HEK293T (cell line): Measurements from ENCODE around the gene SLC25A28.
"Not testable (repeated sequence)": the region's sequence is repeated elsewhere in the genome, so short reads cannot be mapped to it uniquely, and the experiment has no call there.

Experiments
- CTCF ChIA-PET: fragments of 350-600 bp; formaldehyde crosslinking; extraction: SDS; loops from one replicate; lab custom pipeline; 2021; ENCODE audit warnings: antibody characterized with exemption, inconsistent platforms; lab: Yijun Ruan, JAX
- POLR2A ChIA-PET: fragments of 350-600 bp; formaldehyde crosslinking; extraction: SDS; loops from one replicate; lab custom pipeline; 2020; ENCODE audit warnings: antibody characterized with exemption, inconsistent platforms; lab: Yijun Ruan, JAX
- DNase-seq: peaks from one replicate; pipeline ENCODE4 v3.0.0; 2012; ENCODE audit warnings: mixed read lengths; ENCODE audit errors: extremely low spot score
- ARNT ChIP-seq: fragments of 450-650 bp; IDR thresholded peaks from 2 replicates; pipeline ENCODE4 v1.6.1; 2017; ENCODE audit warnings: mild to moderate bottlenecking
- BHLHE40 ChIP-seq: fragments of 450-650 bp; IDR thresholded peaks from 2 replicates; pipeline ENCODE4 v1.6.1; 2016; ENCODE audit warnings: mild to moderate bottlenecking, moderate library complexity, borderline replicate concordance
- CTBP1 ChIP-seq: fragments of 450-650 bp; IDR thresholded peaks from 2 replicates; pipeline ENCODE4 v1.6.1; 2016; ENCODE audit warnings: borderline replicate concordance
- ELF4 ChIP-seq: fragments of 450-650 bp; IDR thresholded peaks from 2 replicates; pipeline ENCODE4 v1.6.1; 2017; ENCODE audit warnings: antibody characterized with exemption
- FOXA1 ChIP-seq: fragments of 450-650 bp; IDR thresholded peaks from 2 replicates; pipeline ENCODE4 v1.6.1; 2016; ENCODE audit warnings: mild to moderate bottlenecking
- FOXK2 ChIP-seq: fragments of 450-650 bp; IDR thresholded peaks from 2 replicates; pipeline ENCODE4 v1.6.1; 2016; ENCODE audit warnings: mild to moderate bottlenecking
- FOXM1 ChIP-seq: fragments of 450-650 bp; IDR thresholded peaks from 2 replicates; pipeline ENCODE4 v1.6.1; 2017; ENCODE audit warnings: mild to moderate bottlenecking, borderline replicate concordance
- HDGF ChIP-seq: fragments of 450-650 bp; IDR thresholded peaks from 2 replicates; pipeline ENCODE4 v1.6.1; 2017; ENCODE audit warnings: antibody characterized with exemption, borderline replicate concordance
- L3MBTL2 ChIP-seq: fragments of 450-650 bp; conservative IDR thresholded peaks from 2 replicates; pipeline ENCODE4 v1.6.1; 2016; ENCODE audit warnings: mild to moderate bottlenecking
- LEF1 ChIP-seq: fragments of 450-650 bp; IDR thresholded peaks from 2 replicates; pipeline ENCODE4 v1.6.1; 2017; ENCODE audit warnings: mild to moderate bottlenecking, borderline replicate concordance
- NFRKB ChIP-seq: fragments of 450-650 bp; IDR thresholded peaks from 2 replicates; pipeline ENCODE4 v1.6.1; 2016; ENCODE audit warnings: mild to moderate bottlenecking, moderate library complexity
- PKNOX1 ChIP-seq: fragments of 450-650 bp; IDR thresholded peaks from 2 replicates; pipeline ENCODE4 v1.6.1; 2016
- SP1 ChIP-seq: fragments of 450-650 bp; IDR thresholded peaks from 2 replicates; pipeline ENCODE4 v1.6.1; 2017
- SUZ12 ChIP-seq: fragments of 450-650 bp; IDR thresholded peaks from 2 replicates; pipeline ENCODE4 v1.6.1; 2016; ENCODE audit warnings: mild to moderate bottlenecking
- TARDBP ChIP-seq: fragments of 450-650 bp; IDR thresholded peaks from 2 replicates; pipeline ENCODE4 v1.6.1; 2016
- ZNF384 ChIP-seq: fragments of 450-650 bp; IDR thresholded peaks from 2 replicates; pipeline ENCODE4 v1.6.1; 2016

The SLC25A28 gene

GRCh38 chr10:99605351-99605750, 14.9 kb downstream of the SLC25A28 start:
- CTCF ChIA-PET, result interaction anchor here (0.8 to 1.7 kb wide), 2 partner anchors 10 to 121 kb away, joined by 3 to 6 read pairs; no protein-coding TSS in a partner anchor
- POLR2A ChIA-PET, result interaction anchor here (3.0 kb wide), 1 partner anchor 15 kb away, joined by 14 read pairs; the partner anchor contains the start of gene SLC25A28
- DNase-seq, result no peak
- TF ChIP-seq FOXK2, result no peak
- TF ChIP-seq NFRKB, result no peak
- TF ChIP-seq TARDBP, result no peak
- TF ChIP-seq BHLHE40, result no peak
- TF ChIP-seq ZNF384, result no peak
- no peak for TF ChIP-seq FOXA1
- no peak for TF ChIP-seq SUZ12
- no peak for TF ChIP-seq L3MBTL2
- no peak for TF ChIP-seq ARNT
- TF ChIP-seq LEF1, result no peak
- no peak for TF ChIP-seq ELF4
- no peak for TF ChIP-seq FOXM1
- no peak for TF ChIP-seq PKNOX1
- no peak for TF ChIP-seq CTBP1
- TF ChIP-seq HDGF, result no peak
- TF ChIP-seq SP1, result no peak

GRCh38 chr10:99604862-99605261, 15.4 kb downstream of the SLC25A28 start:
- TF ChIP-seq FOXK2 (no peak), BHLHE40 (no peak), LEF1 (no peak)
- DNase-seq, result no peak
- ChIA-PET CTCF (interaction anchor here (0.8 kb wide), 1 partner anchor 10 kb away, joined by 3 read pairs; no protein-coding TSS in a partner anchor), POLR2A (no interaction called here)

DNA sequence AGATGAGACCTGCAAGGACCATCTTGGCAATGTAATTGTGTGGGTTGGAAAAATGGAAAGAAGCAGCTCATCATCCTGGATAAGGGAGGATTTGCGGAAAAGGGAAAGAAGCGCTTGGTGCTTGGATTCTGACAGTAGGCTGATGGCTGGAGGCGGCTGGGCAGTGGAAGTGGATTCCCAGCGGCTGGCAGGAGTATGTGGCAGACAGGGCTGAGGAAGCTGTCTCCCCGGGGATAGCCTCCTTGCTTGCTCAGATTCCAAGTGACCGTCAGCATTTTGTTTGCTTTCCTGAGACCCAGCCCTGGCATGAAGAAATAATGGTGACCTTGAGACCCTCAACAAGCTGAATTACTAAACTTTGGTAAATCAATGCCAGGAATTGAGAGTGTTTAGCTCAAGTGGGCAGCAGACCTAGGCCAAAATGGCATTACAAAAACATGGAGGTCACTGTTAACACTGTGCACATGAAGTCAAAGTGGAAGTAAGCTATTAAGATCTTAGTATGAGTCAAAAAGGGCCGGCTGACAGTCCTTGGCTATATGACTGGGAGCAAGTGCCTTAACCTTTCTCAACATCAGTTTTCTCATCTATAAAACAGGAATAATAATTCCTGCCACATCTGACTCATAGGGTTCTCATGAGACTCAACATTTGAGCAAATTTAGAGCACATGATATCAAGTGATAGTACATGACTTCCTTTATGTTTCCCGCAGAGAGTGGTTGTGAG, 21.3 kb downstream of the SLC25A28 start:
- no peak for DNase-seq
- no peak for TF ChIP-seq L3MBTL2
- TF ChIP-seq PKNOX1, result no peak
- TF ChIP-seq SP1, result no peak
- TF ChIP-seq LEF1, result no peak
- no peak for TF ChIP-seq BHLHE40
- no peak for TF ChIP-seq NFRKB
- TF ChIP-seq FOXM1, result no peak
- TF ChIP-seq SUZ12, result no peak
- TF ChIP-seq ELF4, result no peak
- no peak for TF ChIP-seq TARDBP
- POLR2A ChIA-PET, result interaction anchor here (2.8 kb wide), 1 partner anchor 22 kb away, joined by 15 read pairs; the partner anchor contains the start of gene SLC25A28
- CTCF ChIA-PET, result no interaction called here

DNA sequence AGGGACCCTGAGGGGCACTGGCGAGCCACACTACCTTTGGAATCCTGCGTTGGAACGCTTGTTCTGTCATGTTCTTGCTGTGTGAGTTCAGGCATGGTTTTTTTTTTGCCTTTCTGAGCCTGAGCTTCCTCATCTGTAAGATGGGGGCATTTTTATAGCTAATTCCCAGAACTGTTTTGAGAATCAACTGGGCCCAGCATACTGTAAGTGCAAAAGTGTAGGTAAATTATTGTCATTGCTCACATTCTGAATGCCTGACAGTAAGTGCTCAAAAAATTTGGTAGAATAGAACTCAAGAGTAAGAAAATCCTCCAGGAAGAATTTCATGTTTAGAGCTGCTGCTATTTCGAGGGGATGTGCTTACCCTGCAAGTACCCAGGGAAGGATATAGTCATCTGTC, 22.2 kb downstream of the SLC25A28 start:
- no peak for TF ChIP-seq NFRKB
- TF ChIP-seq HDGF, result no peak
- no peak for TF ChIP-seq LEF1
- TF ChIP-seq L3MBTL2, result no peak
- TF ChIP-seq CTBP1, result no peak
- no peak for TF ChIP-seq ARNT
- TF ChIP-seq ZNF384, result no peak
- TF ChIP-seq FOXA1, result no peak
- TF ChIP-seq TARDBP, result no peak
- no peak for TF ChIP-seq FOXM1
- TF ChIP-seq SUZ12, result no peak
- CTCF ChIA-PET, result no interaction called here
- no peak for DNase-seq
- POLR2A ChIA-PET, result interaction anchor here (2.8 kb wide), 1 partner anchor 23 kb away, joined by 15 read pairs; the partner anchor contains the start of gene SLC25A28

DNA sequence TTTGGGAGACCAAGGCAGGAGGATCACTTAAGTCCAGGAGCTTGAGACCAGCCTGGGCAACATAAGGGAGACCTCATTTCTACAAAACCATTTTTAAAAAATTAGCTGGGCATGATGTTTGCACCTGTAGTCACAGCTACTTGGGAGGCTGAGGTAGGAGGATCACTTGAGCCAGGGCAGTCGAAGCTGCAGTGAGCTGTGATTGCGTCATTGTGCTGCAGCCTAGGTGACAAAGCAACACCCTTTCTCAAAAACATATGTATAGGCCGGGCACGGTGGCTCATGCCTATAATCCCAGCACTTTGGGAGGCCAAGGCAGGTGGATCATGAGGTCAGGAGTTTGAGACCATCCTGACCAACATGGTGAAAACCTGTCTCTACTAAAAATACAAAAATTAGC, 23.5 kb downstream of the SLC25A28 start:
- CTCF ChIA-PET, result interaction anchor here (1.7 kb wide), 1 partner anchor 36 kb away, joined by 9 read pairs; no protein-coding TSS in a partner anchor
- DNase-seq, result not testable (repeated sequence)
- POLR2A ChIA-PET, result interaction anchor here (2.8 kb wide), 1 partner anchor 25 kb away, joined by 15 read pairs; the partner anchor contains the start of gene SLC25A28

DNA sequence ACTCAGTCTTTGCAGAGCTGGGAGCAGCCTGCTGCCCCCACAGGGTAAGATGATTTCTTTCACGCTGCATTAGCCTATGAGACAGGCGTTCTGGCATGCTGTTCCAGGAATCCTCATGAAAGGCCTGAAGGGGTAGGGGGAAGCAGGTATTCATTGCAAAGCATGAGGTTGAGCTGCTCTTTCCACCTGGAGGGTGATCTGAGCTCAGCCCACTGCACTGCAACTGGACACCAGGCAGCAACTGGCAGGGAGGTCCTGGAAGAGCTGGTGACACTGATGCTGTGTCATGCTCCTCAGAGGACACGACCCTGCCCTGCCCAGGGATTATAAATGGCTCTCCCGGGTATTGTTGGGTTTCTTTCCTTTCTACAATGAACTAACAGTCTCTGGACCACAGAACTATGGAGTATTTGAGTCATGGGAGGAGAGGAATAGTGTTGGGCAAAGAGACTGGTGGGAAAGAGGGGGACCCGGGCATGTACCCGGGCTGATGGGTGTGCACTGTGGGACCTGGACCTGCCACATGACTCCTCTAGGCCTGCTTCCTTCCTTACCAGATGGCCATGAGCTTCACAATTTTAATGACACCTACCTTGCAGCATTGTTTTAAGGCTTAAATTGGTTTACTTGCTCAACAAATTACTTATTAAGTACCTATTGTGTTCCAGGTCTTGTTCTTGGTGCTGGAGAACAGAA, 24.3 kb downstream of the SLC25A28 start:
- no peak for TF ChIP-seq FOXM1
- no peak for TF ChIP-seq ELF4
- TF ChIP-seq LEF1, result no peak
- no peak for DNase-seq
- ChIA-PET CTCF (interaction anchor here (0.6 to 1.7 kb wide), 3 partner anchors 15 to 160 kb away, joined by 3 to 9 read pairs (median 6); no protein-coding TSS in a partner anchor), POLR2A (interaction anchor here (1.2 kb wide), 1 partner anchor 24 kb away, joined by 3 read pairs; the partner anchor contains the start of gene SLC25A28)
